HPDE6-E6E7 (cell line): ENCODE data around the gene PCLAF.
"Not testable (repeated sequence)": the region's sequence is repeated elsewhere in the genome, so short reads cannot be mapped to it uniquely, and the experiment has no call there.

Source experiments
- DNase-seq: peaks from one replicate; pipeline ENCODE4 v3.0.0; 2011; ENCODE audit warnings: missing footprints; ENCODE audit errors: extremely low spot score

The PCLAF gene, protein sequence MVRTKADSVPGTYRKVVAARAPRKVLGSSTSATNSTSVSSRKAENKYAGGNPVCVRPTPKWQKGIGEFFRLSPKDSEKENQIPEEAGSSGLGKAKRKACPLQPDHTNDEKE

DNA sequence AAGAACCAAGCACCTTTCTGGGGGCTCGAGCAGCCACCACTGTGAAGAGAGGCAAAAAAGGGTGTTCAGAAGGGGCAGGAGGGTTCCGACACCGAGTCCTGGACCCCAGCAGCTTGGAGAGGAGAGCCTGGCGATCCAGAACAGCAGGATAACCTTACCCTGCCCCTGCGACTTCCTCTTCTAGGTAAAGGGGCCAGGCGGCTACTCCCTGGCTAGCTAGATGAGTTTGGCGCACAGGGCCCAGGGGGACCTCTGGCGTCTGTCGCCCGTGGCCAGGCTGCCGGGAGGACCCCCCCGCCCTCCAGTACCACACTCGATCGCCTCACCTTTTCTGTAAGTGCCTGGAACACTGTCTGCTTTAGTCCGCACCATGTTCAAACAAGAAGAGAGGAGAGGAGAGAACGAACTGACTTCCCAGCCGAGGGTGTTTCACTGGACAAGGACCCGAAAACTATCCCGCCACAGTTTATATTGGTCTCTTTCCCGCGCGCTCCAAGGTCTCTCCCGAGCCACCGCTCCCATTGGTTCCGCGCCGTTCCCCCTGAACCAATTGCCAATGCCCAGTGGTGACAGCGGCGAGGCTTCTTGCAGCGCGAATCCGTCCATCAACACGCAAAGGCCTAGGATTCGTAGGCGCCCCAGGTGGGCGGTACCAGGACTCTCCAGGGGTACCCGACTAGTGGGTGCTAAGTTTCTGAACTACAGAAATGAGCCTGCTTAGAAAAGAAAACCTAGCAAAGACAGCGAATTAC lies at the start of gene PCLAF:
Gene PCLAF (minus strand): TSS at position 442 of the 752 bp plus-strand sequence. CDS start 70 bp downstream, at position 372.
- DNase-seq, result peak; percentile 98

DNA sequence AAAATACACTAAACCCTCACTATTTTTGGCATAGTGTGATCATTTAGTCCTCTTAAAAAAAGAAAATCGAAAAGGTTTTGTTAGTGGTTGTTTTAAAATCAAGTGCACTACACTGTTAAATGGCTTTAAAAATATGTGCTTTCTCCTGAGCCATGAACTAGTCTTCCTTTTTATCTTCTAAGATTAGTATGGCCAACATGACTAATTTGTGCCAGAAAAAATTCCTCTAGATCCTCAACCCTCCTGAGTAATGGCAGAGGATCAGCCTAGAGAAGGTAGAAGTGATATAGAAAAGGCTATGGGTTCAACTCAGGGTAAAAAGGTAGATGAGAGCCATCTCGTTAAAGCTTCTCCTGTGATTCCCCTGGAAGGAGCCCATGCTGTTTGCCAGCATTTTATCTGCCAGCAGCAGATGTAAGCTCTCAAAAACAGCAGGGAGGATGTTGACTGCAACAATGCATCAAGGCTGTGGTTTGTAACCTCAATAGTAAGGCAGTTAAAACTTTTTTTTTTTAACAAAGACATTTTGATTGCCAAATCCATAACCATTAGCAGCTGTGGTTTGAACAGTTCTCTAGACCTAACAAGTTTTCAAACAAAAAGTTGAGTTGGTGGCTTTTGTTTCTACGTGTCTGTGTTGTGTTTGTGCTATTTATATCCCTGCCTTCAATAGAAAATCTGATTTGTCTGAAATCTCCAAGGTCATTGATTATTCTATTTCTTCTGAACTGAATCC lies 48.9 kb upstream of the PCLAF start:
- no peak for DNase-seq

DNA sequence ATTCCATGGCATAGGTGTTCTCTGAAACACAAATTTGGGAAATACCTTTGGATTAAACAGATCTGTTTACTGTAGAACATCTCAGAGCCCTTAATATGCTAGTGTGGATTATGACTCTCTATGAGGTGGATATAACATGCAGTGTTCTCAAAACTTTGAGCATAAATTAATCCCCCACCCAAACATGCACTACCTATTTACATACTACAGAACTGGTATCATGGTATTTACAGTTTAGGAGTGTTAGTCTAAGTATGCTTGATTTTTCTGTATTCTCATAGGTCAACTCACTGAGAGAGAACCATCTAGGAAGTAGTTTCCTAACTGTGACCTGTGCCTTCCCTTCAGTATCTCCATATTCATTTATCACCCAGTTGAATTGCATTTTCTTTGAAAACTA lies 48.2 kb upstream of the PCLAF start:
- no peak for DNase-seq

DNA sequence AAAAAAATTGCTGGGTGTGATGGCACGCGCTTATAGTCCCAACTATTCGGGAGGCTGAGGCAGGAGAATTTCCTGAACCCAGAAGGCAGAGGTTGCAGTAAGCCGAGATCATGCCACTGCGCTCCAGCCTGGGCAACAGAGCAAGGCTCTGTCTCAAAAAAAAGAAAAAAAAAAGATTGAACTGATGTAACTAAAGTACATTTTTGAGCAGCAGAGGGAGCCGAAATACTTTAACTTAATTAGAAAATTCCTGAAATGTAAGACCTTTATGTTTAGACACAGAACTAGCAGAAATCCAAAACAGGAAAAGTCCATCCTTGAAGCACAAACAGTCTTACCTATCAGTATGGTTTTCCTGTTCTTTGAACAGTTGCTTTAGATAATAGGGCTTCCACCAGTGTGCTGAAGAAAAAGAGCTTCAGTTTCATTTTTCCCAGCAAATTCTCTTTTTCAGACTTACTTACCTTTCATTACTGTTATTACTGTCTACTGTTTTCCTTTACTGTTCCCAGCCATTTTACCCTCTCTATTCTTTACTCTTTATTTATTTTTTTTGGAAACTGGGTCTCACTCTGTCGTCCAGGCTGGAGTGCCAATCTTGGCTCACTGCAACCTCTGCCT lies 45.7 kb upstream of the PCLAF start:
- no peak for DNase-seq

DNA sequence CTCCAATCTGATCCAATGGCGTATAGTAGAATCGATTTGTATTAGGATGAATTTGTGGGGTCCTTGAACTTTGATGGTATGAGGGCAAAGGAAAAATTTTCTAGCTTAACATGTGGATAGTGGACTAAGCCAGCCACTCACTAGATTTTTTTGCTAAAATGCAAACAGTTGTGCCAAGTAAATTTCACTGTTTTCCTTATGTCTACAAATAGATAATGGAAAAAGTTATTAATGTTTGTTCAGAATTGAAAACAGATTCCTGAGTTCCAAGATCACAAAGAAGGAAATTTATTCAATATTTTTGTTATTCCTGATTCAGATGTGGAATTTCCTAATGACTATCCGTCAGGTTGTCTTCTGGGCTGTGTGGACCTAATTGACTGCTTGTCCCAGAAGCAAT lies 44.0 kb upstream of the PCLAF start:
- no peak for DNase-seq

DNA sequence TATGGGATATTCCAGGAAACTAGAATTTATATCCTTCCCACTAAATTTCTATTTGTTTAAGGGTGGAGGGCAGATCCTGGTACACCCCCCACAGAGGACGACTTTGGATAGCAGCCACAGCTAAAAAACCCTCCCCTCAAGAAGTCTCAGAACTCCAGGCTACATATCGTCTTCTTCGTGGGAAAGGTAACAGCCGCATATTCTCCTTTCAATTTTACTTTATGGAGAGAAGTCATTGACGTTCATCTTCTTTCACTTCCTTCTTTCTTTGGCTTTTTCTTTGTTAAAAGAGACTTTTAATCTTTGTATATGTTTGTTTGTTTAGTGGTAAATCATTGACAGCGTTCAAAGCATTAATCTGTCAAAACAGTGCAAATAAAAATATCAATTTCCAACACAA lies 42.7 kb upstream of the PCLAF start:
- DNase-seq, result no peak

DNA sequence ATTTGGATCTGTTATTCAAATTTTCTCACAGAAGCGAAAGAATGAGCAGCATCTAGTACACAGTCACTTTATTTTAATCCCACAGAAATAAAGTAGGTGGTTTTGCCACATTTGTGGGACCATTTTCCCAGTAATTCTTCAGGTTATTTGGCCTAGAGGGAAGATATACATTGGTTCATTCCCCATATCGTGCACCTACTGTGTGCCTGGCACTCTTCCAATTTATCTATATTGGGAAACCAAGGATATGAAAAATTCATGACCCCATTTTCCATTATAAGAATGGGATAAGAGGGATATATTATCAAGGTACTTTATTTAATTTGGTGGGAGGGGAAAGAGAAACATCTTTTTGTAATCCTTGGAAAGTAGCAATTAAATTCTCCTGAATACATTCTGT lies 41.5 kb upstream of the PCLAF start:
- DNase-seq, result no peak

DNA sequence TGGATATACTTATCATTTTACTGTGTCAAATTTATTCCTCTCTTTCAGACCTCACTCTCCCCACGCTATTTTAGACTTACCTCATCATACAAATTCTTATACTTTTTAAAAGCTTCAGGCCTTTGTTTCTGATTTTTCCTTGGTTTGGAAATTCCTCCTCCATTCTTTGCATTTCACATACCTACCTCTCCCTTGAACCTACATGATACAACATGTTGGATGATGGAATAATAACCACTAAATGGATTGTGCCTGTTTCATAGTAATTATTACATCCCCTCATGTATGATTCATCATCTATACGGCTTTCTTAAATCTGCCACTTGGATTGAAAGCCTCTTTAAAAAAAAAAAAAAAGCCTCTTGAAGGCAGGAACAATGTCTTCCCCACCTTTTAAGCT lies 31.0 kb upstream of the PCLAF start:
- DNase-seq, result peak; percentile 66

DNA sequence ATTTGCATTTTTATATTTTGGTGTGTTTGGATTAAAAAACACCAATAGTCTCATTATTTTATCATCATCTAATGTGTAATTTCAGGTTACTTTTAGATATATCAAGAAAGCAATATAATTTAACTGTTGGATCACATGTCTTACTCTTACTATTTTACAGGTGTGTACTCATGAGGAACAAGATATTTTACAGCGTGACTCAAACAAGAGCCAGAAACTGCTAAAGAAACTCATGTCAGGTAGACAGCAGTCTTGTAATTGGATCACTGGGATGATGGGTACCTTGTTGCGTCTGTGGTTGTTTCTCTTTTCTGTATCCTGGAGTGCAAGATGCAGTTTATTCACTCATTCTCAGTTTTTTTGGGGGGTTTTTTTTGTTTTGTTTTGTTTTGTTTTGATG lies 19.3 kb upstream of the PCLAF start:
- no peak for DNase-seq

DNA sequence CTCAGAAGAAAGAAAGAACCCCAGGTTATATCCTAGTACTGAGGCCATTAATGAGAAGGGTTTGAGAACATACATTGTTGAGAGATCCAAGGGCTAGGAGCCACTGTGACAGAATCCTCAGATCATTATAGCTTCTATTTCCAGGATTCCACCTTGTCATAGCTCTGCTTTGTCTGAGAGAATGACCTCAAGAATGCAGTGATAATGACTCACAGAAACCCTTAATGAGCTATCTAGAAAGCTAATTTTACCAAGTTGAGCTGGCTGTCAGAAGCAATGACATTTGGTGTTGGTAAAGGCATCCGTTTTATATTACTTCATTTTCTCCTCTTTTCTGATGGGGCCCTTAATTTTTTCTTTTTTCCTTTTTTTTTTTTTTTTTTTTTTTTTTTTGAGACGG lies 17.3 kb upstream of the PCLAF start:
- no peak for DNase-seq

DNA sequence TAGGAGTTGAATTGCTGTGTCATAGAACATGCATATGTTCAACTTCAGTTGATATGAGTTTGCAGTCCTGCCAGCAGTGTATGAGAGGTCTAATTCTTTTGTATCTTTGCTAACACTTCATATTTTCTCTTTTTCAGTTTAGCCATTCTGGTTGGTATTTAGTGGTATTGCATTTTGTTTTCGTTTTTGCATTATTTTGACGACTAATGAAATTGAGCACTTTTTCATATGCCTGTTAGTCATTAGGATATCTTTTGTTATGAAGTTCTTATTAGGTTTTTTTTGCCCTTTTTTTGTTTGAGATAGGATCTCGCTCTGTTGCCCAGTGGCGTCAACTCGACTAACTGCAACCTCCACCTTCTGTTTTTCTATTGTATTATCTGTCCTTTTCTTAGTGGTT lies 15.5 kb upstream of the PCLAF start:
- DNase-seq, result no peak

DNA sequence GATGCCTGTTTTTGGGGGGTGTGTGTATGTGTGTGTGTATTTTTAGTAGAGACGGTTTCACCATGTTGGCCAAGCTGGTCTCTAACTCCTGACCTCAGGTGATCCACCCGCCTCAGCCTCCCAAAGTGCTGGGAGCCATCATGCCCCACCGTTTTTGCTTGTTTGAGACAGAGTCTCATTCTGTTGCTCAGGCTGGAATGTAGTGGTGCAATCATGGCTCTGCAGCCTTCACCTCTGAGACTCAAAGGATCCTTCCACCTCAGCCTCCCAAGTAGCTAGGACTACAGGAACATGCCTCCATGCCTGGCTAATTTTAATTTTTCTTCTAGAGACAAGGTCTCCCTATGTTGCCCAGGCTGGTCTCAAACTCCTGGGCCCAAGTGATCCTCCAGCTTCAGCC lies 11.2 kb upstream of the PCLAF start:
- not testable (repeated sequence) for DNase-seq

DNA sequence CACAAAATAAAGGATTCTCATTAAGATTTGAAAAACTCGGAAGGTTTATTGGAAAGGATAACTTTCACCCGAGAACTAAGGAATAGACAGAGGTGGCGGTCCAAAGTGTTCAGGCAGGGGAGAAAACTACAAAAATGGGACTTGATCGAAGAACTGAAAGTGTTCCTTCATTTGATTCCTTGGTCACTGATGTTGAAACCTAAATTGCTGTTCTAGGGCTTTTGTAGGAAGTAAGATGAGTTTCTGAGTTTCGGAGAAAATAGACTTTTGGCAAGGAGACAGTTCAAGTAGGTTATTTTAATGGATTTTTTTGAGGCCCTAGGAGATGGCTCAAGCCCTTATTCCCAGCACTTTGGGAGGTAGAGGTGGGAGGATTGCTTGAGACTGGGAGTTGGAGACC lies 7.8 kb upstream of the PCLAF start:
- DNase-seq, result no peak

DNA sequence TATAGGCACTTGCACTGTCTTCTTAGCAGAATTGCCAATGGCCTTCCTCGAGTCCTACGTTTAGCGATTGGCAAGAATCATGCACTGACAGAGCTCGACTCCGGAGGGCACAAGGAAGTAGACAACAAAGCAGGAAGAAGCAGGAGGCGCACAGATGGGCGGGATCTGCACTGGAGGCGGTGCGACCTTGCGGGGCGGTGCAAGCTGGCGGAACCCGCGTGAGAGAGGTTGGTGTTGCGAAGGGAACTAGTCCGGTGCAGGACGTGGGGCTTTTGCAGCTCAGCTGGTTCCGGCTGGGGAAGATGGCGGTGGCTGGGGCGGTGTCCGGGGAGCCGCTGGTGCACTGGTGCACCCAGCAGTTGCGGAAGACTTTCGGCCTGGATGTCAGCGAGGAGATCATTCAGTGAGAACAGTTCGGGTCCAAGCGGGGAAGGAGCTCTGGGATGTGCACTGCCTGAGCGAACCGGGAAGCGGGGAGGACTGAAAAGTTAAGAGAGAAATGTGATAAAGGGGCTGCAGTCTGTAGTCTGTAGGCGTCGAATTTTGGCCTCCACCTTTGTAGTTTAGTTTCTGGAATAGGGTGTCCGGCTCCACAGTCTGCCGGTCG lies 6.4 kb upstream of the PCLAF start, which contains the start of gene TRIP4:
Gene TRIP4 (plus strand): TSS at position 275 of the 607 bp plus-strand sequence. CDS start 28 bp downstream, at position 303.
- peak; percentile 93 for DNase-seq

DNA sequence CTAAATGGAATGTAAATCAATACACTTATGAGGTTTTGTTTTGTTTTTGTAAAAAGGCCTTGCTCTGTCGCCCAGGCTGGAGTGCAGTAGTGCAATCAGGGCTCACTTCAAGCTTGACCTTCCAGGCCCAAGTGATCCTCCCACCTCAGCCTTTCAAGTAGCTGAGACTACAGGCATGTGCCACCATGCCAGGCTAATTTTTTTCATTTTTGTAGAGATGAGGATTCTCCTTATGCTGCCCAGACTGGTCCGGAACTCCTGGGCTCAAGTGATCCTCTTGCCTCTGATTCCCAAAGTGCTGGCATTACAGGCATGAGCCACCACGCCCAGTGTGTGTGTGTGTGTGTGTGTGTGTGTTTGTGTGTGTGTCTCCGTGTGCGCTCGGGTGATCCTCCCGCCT lies 5.0 kb upstream of the PCLAF start:
- DNase-seq, result no peak

DNA sequence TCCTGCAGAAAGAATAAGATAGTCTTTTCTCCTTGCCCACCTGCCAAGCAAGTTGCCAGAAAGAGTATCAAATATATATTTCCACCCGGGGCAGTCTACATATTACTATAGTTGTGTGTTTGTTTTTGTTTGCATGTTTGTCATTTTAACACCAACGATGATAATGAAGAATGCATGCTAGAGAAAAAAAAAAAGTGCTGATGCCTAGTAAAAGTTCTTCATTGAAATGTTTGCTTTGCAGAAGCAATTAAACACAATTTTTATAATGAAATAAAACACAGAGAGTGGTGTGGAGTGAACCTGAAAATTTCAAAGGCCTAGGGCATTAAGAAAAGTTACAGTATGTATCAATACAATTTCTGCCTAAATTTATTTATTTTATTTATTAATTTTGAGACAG lies 2.5 kb upstream of the PCLAF start:
- DNase-seq, result no peak

DNA sequence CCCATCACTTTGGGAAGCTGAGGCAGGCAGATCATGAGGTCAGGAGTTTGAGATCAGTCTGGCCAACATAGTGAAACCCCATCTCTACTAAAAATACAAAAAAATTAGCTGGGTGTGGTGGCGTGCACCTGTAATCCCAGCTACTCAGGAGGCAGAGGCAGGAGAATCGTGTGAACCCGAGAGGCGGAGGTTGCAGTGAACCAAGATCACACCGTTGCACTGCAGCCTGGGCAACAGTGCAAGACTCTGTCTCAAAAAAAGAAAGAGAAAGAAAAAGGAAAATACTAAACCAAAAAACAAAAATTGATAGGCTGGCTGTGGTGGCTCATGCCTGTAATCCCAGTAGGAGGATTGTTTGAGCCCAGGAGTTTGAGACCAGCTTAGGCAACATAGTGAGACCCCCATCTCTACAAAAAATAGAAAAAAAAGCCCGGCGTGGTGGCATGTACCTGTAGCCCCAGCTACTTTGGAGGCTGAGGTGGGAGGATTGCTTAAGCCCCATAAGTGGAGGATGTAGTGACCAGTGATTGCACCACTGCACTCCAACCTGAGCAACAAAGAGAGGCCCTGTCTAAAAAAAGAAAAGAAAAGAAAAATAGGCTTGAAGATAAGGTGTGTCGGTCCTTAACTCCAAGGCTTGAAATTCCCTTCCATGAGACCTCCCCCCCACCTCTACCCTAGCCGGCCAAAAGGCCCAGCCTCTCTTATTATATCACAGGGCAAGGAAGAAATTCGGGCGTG lies 941 bp downstream of the PCLAF start:
- not testable (repeated sequence) for DNase-seq

DNA sequence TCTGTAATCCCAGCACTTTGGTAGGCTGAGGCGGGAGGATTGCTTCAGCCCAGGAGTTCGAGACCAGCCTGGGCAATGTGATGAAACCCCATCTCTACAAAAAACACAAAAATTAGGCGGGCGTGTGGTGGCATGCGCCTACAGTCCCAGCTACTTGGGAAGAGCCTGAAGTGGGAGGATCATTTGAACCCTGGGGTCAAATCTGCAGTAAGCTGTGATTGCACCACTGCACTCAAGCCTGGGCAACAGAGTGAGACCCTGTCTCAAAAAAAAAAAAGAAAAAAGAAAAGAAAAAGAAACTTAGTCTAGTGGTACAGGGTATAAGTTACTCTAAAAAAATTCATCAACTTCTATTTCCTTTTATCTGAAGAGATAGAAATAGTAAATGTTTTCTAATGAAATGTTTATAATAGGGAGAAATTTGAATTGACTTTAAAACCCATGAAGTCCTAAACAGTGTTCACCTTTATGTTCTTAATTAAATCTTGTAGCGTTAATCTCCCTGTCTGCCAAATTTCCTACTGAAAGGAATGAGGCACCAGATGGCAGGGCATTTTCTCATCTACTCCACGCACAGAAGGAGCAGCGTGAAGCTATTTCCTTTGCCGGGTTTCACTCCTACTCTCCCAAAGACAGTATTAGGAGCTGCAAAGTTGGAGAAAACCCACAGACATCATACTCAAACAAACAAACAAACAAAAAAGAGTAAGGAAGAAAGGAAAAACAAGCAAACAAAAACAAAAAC lies 1.9 kb downstream of the PCLAF start:
- DNase-seq, result no peak

DNA sequence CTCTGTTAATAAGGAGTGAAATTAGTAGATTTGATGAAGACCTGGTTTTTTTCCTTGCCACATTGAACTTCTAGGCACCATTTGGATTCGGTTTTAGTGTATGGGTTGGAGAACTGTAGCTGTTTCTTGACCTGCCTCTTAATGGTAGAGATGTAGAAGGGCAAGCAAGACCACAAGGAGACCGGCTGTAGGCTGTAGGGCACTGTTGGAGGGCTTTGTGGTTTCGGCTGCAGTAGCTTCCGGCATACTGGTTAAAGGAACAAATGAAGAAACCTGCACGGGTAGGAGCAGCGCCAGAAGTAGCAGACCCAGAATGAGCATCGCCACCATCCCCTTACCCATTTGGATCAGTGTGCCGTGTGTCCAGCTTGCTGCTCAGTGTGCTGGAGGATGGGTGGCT lies 7.9 kb downstream of the PCLAF start:
- no peak for DNase-seq

DNA sequence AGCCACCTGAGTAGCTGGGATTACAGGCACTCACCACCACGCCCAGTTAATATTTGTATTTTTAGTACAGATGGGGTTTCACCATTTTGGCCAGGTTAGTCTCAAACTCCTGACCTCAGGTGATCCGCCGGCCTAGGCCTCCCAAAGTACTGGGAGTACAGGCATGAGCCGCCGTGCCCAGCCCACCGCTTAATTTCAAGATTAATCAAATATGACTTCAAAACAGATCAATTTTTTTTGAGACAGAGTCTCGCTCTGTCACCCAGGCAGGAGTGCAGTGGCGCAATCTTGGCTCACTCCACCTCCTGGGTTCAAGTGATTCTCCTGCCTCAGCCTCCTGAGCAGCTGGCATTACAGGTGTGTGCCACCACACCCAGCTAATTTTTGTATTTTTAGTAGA lies 9.9 kb downstream of the PCLAF start:
- DNase-seq, result not testable (repeated sequence)
